Astrocyte (in vitro differentiated cells and primary cell): ENCODE data around the gene HDDC2.

ENCODE experiments used
- CTCF ChIP-seq: IDR thresholded peaks from 2 replicates; pipeline ENCODE4 v1.5.1; 2011; ENCODE audit warnings: low read depth, mild to moderate bottlenecking, inconsistent platforms, low read length, moderate library complexity; ENCODE audit not compliant: insufficient read depth
- EZH2 ChIP-seq: IDR thresholded peaks from 2 replicates; pipeline ENCODE4 v1.6.1; 2012; ENCODE audit warnings: mild to moderate bottlenecking, low read length, inconsistent platforms; ENCODE audit not compliant: insufficient read depth

GRCh38 chr6:125268765-125269164, 33.0 kb downstream of the HDDC2 start:
- no peak for TF ChIP-seq CTCF
- TF ChIP-seq EZH2, result no peak
